Neural progenitor cell (in vitro differentiated cells): ENCODE data around the gene TNFSF10. TPM values are rescaled to one million over a fixed set of nuclear protein-coding genes. Genes with fewer than 3 reads are reported as not detected.

ENCODE experiments used
- DNase-seq: peaks from one replicate; pipeline ENCODE4 v3.0.0-alpha.2; 2016; ENCODE audit warnings: low spot score
- H2AFZ ChIP-seq: fragments of 200-600 bp; sonication (generic); replicated peaks from 2 replicates; pipeline ENCODE4 v1.6.1; 2016; ENCODE audit warnings: antibody characterized with exemption
- H3F3A ChIP-seq: fragments of 200-600 bp; sonication (generic); 2 replicates; pipeline ENCODE4 v1.6.1; 2016; ENCODE audit warnings: antibody characterized with exemption, low read depth
- H3K27ac ChIP-seq: fragments of 200-600 bp; sonication (generic); 2 replicates; pipeline ENCODE4 v1.5.1; 2016; ENCODE audit warnings: mild to moderate bottlenecking
- H3K27me3 ChIP-seq: fragments of 200-600 bp; sonication (generic); 2 replicates; pipeline ENCODE4 v1.6.1; 2016; ENCODE audit warnings: mild to moderate bottlenecking, moderate library complexity
- H3K36me3 ChIP-seq: fragments of 200-600 bp; sonication (generic); 2 replicates; pipeline ENCODE4 v1.5.1; 2016
- H3K4me1 ChIP-seq: fragments of 200-600 bp; sonication (generic); 2 replicates; pipeline ENCODE4 v1.6.1; 2016; ENCODE audit warnings: mixed run types
- H3K4me2 ChIP-seq: fragments of 200-600 bp; sonication (generic); 2 replicates; pipeline ENCODE4 v1.6.1; 2016
- H3K4me3 ChIP-seq: fragments of 200-600 bp; sonication (generic); 2 replicates; pipeline ENCODE4 v1.5.1; 2016
- H3K79me2 ChIP-seq: fragments of 200-600 bp; sonication (generic); 2 replicates; pipeline ENCODE4 v1.6.1; 2016; ENCODE audit warnings: low read depth
- H3K9ac ChIP-seq: fragments of 200-600 bp; sonication (generic); 2 replicates; pipeline ENCODE4 v1.6.1; 2016
- H3K9me3 ChIP-seq: fragments of 200-600 bp; sonication (generic); 2 replicates; pipeline ENCODE4 v1.5.1; 2016; ENCODE audit warnings: low read depth
- H4K20me1 ChIP-seq: fragments of 200-600 bp; sonication (generic); 2 replicates; pipeline ENCODE4 v1.6.1; 2016; ENCODE audit warnings: low read depth
- H3K27ac Mint-ChIP-seq: 3 replicates; pipeline ENCODE4 v1.8.0; 2021; ENCODE audit warnings: mixed read lengths
- H3K27me3 Mint-ChIP-seq: 2 replicates; pipeline ENCODE4 v1.8.0; 2022; ENCODE audit warnings: low read depth, mild to moderate bottlenecking, inconsistent platforms, moderate library complexity, mixed read lengths; ENCODE audit not compliant: insufficient read depth
- H3K36me3 Mint-ChIP-seq: 3 replicates; pipeline ENCODE4 v1.8.0; 2021; ENCODE audit warnings: mixed read lengths
- H3K4me1 Mint-ChIP-seq: 3 replicates; pipeline ENCODE4 v1.8.0; 2021; ENCODE audit warnings: mixed read lengths
- H3K4me3 Mint-ChIP-seq: 3 replicates; pipeline ENCODE4 v1.8.0; 2021; ENCODE audit warnings: mild to moderate bottlenecking, moderate library complexity, mixed read lengths
- H3K9me3 Mint-ChIP-seq: 3 replicates; pipeline ENCODE4 v1.8.0; 2020; ENCODE audit warnings: mixed read lengths
- EZH2 ChIP-seq: fragments of 200-600 bp; sonication (generic); IDR thresholded peaks from 2 replicates; pipeline ENCODE4 v1.6.1; 2017; ENCODE audit warnings: antibody characterized with exemption, mild to moderate bottlenecking, moderate library complexity
- EZH2phosphoT487 ChIP-seq: fragments of 200-600 bp; sonication (generic); IDR thresholded peaks from 2 replicates; pipeline ENCODE4 v1.6.1; 2017; ENCODE audit warnings: antibody characterized with exemption
- total RNA-seq: library from RNA; depleted of rRNA; stranded (reverse); fragments of >200 nt; gene quantifications from 2 replicates; pipeline ENCODE4 v1.2.3, GENCODE V29; 2015; ENCODE audit warnings: low replicate concordance
- TF ChIP-seq, protein P1 (sequence below): fragments of 200-600 bp; sonication (generic); IDR thresholded peaks from 2 replicates; pipeline ENCODE4 v1.5.1; 2017; ENCODE audit warnings: antibody characterized with exemption, mild to moderate bottlenecking

Gene TNFSF10
- total RNA-seq, 1 donor from 2014 or later, result not detected

- no peaks in the 10 kb centered on the region for H3K4me1 ChIP-seq
- TF ChIP-seq, protein P1, sequence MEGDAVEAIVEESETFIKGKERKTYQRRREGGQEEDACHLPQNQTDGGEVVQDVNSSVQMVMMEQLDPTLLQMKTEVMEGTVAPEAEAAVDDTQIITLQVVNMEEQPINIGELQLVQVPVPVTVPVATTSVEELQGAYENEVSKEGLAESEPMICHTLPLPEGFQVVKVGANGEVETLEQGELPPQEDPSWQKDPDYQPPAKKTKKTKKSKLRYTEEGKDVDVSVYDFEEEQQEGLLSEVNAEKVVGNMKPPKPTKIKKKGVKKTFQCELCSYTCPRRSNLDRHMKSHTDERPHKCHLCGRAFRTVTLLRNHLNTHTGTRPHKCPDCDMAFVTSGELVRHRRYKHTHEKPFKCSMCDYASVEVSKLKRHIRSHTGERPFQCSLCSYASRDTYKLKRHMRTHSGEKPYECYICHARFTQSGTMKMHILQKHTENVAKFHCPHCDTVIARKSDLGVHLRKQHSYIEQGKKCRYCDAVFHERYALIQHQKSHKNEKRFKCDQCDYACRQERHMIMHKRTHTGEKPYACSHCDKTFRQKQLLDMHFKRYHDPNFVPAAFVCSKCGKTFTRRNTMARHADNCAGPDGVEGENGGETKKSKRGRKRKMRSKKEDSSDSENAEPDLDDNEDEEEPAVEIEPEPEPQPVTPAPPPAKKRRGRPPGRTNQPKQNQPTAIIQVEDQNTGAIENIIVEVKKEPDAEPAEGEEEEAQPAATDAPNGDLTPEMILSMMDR, result no peak
- TF ChIP-seq EZH2, result no peak
- no peak for TF ChIP-seq EZH2phosphoT487
- Mint-ChIP-seq H3K27me3 (no peaks in the 10 kb centered on the region), H3K36me3 (no peaks in the 10 kb centered on the region), H3K4me3 (no peak overlapping the region), H3K9me3 (no peaks in the 10 kb centered on the region), H3K27ac (no peak overlapping the region), H3K4me1 (no peaks in the 10 kb centered on the region)
- no peaks in the 10 kb centered on the region for H3K9me3 ChIP-seq
- H3K36me3 ChIP-seq, result no peaks in the 10 kb centered on the region
- H3K4me3 ChIP-seq, result no peak overlapping the region
- no peaks in the 10 kb centered on the region for H3F3A ChIP-seq
- H3K79me2 ChIP-seq, result no peaks in the 10 kb centered on the region
- no peak overlapping the region for H2AFZ ChIP-seq
- H3K9ac ChIP-seq, result no peak overlapping the region
- H3K27me3 ChIP-seq, result no peaks in the 10 kb centered on the region
- no peak overlapping the region for H3K27ac ChIP-seq
- DNase-seq, result no peak
- no peak overlapping the region for H3K4me2 ChIP-seq
- H4K20me1 ChIP-seq, result no peaks in the 10 kb centered on the region
Observed at GRCh38 chr3:172560586-172560985, 37.4 kb upstream of the TNFSF10 start.

GRCh38 chr3:172560026-172560425 is 36.8 kb upstream of the TNFSF10 start:
- Histone ChIP-seq H3K4me1 (no peaks in the 10 kb centered on the region), H3K9me3 (no peaks in the 10 kb centered on the region)

GRCh38 chr3:172559020-172559419 is 35.8 kb upstream of the TNFSF10 start:
- H3K36me3 ChIP-seq, result no peaks in the 10 kb centered on the region
- H3K9me3 Mint-ChIP-seq, result no peaks in the 10 kb centered on the region
- no peaks in the 10 kb centered on the region for H3K4me1 Mint-ChIP-seq
- no peak overlapping the region for H2AFZ ChIP-seq
- no peaks in the 10 kb centered on the region for H4K20me1 ChIP-seq
- H3K9ac ChIP-seq, result no peak overlapping the region
- TF ChIP-seq EZH2phosphoT487 (no peak), EZH2 (no peak)
- TF ChIP-seq, protein P1, result no peak
- no peak overlapping the region for H3K4me2 ChIP-seq
- peak overlapping the region; percentile 67 for H3K27ac Mint-ChIP-seq
- no peaks in the 10 kb centered on the region for H3F3A ChIP-seq
- no peak for DNase-seq
- no peaks in the 10 kb centered on the region for H3K79me2 ChIP-seq
- H3K4me3 Mint-ChIP-seq, result no peak overlapping the region
- H3K9me3 ChIP-seq, result no peaks in the 10 kb centered on the region
- no peaks in the 10 kb centered on the region for H3K27me3 ChIP-seq
- no peak overlapping the region for H3K27ac ChIP-seq
- H3K36me3 Mint-ChIP-seq, result no peaks in the 10 kb centered on the region
- H3K27me3 Mint-ChIP-seq, result no peaks in the 10 kb centered on the region
- H3K4me1 ChIP-seq, result no peaks in the 10 kb centered on the region
- no peak overlapping the region for H3K4me3 ChIP-seq

More at GRCh38 chr3:172560026-172560425, 36.8 kb upstream of the TNFSF10 start:
- no peaks in the 10 kb centered on the region for H4K20me1 ChIP-seq
- H3K27me3 Mint-ChIP-seq, result no peaks in the 10 kb centered on the region
- no peaks in the 10 kb centered on the region for H3F3A ChIP-seq
- no peaks in the 10 kb centered on the region for H3K27me3 ChIP-seq
- DNase-seq, result no peak
- H3K9ac ChIP-seq, result no peak overlapping the region
- H3K36me3 ChIP-seq, result no peaks in the 10 kb centered on the region
- H3K4me3 Mint-ChIP-seq, result no peak overlapping the region
- H3K79me2 ChIP-seq, result no peaks in the 10 kb centered on the region
- no peaks in the 10 kb centered on the region for H3K9me3 Mint-ChIP-seq
- H3K36me3 Mint-ChIP-seq, result no peaks in the 10 kb centered on the region
- TF ChIP-seq EZH2, result no peak
- TF ChIP-seq EZH2phosphoT487, result no peak
- TF ChIP-seq, protein P1, result no peak
- no peak overlapping the region for H3K4me3 ChIP-seq
- no peak overlapping the region for H3K27ac ChIP-seq
- H3K4me1 Mint-ChIP-seq, result no peaks in the 10 kb centered on the region
- no peak overlapping the region for H2AFZ ChIP-seq
- H3K27ac Mint-ChIP-seq, result no peak overlapping the region
- no peak overlapping the region for H3K4me2 ChIP-seq
